Measurements from ENCODE around the gene PCOLCE2. TPM values are rescaled to one million over a fixed set of nuclear protein-coding genes. Genes with fewer than 3 reads are reported as not detected.
A peak's percentile ranks its signal among the peaks of the same experiment; 100 is the strongest.

The PCOLCE2 gene
- total RNA-seq, 1 donor from 2014 or later, result 7.7 TPM

GRCh38 chr3:142929890-142930289 lies 41.0 kb upstream of the PCOLCE2 start:
- H3K4me3 ChIP-seq (ENCODE audit: low read depth, low read length), result no peak overlapping the region
- no peak for TF ChIP-seq CTCF (conservative IDR thresholded peaks at IDR 0.05; ENCODE audit: low read depth, low read length)
- no peak for DNase-seq (ENCODE audit: low read depth)

DNA sequence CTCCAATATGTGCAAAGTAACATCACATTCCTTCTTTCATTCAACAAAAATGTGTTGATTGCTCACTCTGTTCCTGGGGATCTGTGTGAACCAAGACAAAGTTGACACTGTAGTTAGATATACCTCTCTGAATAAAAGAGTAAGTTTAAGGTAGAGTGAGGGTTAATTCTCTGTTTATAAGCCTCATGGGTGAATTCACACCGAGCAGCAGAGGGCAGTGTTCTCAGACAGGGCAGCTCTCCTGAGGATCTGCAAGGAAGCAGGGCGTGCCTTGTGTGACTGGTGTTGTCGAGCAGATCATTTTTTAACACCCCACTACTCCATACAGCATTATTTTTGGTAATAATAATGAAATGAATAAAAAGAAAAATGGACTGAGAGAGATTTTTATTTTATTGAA lies 40.2 kb upstream of the PCOLCE2 start:
- no peak for DNase-seq (ENCODE audit: low read depth)
- TF ChIP-seq CTCF (conservative IDR thresholded peaks at IDR 0.05; ENCODE audit: low read depth, low read length), result peak; percentile 78
- H3K4me3 ChIP-seq (ENCODE audit: low read depth, low read length), result no peak overlapping the region

GRCh38 chr3:142926368-142926944 lies 37.6 kb upstream of the PCOLCE2 start:
- no peak for DNase-seq (ENCODE audit: low read depth)
- H3K4me3 ChIP-seq (ENCODE audit: low read depth, low read length), result no peak overlapping the region
- TF ChIP-seq CTCF (conservative IDR thresholded peaks at IDR 0.05; ENCODE audit: low read depth, low read length), result no peak

DNA sequence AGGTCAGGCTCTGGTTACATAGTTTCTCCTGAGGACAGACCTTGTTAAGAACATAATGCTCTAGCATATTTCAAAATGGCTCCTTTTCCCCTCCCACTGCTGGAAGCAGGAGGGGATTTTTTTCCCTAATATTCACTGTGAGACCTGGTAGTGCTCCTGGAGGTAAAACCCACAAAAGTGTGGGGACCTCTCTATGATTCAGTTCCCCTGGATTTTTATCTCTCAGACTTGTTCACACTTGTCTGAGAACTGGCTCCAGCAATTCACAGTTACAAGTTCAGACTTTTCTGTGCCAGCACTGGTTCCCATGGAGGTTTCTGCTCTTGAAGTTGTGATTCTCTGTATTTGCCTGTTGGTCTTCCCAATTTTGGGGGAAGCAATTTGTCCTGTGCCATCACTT lies 36.3 kb upstream of the PCOLCE2 start:
- DNase-seq (ENCODE audit: low read depth), result no peak
- H3K4me3 ChIP-seq (ENCODE audit: low read depth, low read length), result no peak overlapping the region
- TF ChIP-seq CTCF (conservative IDR thresholded peaks at IDR 0.05; ENCODE audit: low read depth, low read length), result no peak

GRCh38 chr3:142923694-142924093 lies 34.8 kb upstream of the PCOLCE2 start:
- no peak overlapping the region for H3K4me3 ChIP-seq (ENCODE audit: low read depth, low read length)
- no peak for DNase-seq (ENCODE audit: low read depth)

DNA sequence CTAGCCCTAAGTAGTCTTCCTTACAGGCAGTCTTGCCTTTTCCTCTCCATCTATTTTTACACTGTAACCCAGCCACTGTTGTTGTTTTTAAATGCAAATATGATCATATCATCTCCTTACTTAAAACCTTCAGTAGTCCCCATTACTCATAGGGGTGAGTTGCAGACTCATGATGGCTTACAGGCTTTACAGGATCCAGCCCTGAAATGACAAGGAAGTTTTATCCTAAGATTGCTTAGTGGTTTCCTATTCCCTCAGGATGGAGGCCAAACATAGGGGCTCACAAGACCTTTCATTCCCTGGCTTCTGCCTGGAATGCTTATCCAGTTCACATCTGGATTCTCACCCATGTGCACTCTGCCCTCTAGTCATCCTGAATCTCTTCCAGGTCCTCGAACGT lies 27.7 kb upstream of the PCOLCE2 start:
- DNase-seq (ENCODE audit: low read depth), result no peak
- H3K4me3 ChIP-seq (ENCODE audit: low read depth, low read length), result no peak overlapping the region
- TF ChIP-seq CTCF (conservative IDR thresholded peaks at IDR 0.05; ENCODE audit: low read depth, low read length), result no peak

More at GRCh38 chr3:142923694-142924093, 34.8 kb upstream of the PCOLCE2 start:
- TF ChIP-seq CTCF (conservative IDR thresholded peaks at IDR 0.05; ENCODE audit: low read depth, low read length), result no peak

GRCh38 chr3:142915636-142916035 lies 26.8 kb upstream of the PCOLCE2 start:
- no peak for DNase-seq (ENCODE audit: low read depth)
- TF ChIP-seq CTCF (conservative IDR thresholded peaks at IDR 0.05; ENCODE audit: low read depth, low read length), result no peak
- H3K4me3 ChIP-seq (ENCODE audit: low read depth, low read length), result no peak overlapping the region

Measured in epithelial cell of proximal tubule (primary cell).